COLO829 (cell line): ENCODE results near the gene ENPP6.

Source experiments
- DNase-seq: peaks from one replicate; pipeline ENCODE4 v3.0.0; 2012; ENCODE audit warnings: low spot score

The ENPP6 gene

DNA sequence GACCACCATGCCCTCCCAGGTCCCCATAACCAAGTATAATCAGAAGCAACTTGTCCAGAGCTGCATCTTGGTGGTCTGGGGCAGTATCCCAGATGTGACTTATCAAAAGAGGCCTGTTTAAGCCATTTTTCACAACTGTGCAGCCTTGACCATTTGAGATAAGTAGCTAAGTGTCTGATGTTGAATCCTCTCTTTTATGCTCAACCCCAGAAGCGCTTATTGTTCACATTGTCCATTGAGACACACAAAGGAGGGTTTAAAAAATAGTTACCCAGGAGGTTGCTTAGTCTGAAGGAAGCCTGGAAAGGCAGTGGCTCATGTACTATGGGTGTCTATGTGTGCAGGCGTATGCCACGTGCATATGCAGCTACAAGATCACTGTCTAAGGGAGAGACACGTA, 27.0 kb downstream of the ENPP6 start:
- DNase-seq: no peak

GRCh38 chr4:184189966-184190365, 27.7 kb downstream of the ENPP6 start:
- DNase-seq: no peak

DNA sequence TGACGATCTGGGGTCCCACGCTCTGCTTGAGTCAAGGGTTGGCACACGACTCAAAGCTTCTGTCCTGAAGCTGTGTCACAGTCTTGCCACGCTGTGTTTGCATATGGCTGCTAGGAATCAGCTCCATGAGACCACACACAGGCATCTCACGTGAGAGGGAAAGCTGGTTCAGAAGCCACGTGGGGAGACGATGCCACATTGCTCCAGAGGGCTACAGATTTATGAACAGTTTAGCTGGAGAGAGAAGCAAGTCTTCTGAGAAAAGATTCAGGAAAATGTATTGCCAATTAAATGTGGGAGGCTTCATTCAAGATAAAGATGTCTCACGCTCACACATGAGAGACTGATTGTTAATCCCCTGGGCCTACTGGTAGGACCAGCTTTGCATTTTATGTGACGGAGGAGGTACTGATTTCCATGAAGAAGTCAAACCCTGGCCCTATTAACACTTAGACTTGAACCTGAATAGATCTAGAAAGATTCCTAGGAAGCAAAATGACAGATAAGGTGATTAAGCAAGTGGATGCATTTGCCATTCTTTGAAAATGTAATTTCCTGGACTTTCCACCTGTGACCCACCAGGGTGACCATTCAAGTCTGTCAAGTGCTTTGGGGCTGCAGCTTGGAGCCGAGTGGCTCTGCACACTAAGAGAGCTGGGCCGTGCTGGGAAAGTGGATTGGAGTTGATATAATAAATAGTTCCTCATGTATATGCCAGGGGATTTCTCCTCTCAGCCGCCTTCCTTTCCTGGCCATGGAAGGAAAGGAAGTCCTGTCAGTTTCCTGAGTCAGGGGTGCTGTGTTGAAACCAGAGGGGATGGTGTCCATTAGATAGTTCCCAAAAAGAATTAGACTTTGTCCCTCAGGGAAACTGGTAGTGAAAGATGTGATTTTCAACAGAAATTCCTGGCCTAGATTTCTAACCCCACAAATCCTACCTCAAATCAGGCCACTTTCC, 29.0 kb downstream of the ENPP6 start:
- DNase-seq: no peak

DNA sequence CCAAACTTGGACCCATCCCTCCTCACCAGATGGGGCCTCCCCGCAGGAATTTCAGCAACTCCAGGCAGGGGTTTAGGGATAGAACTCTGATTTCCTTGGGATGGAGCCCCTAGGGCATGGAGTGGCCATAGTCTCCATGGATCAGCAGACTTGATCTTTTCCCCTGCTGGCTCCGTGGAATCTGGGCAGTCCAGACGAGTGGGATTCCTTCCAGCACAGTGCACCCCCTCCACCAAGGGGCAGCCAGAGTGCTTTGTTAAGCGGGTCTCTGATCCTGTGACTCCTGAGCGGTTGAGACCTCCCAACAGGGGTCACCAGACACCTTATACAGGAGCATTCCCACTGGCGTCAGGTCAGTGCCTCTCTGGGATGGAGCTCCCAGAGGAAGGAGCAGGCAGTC, 40.4 kb downstream of the ENPP6 start:
- DNase-seq: no peak

DNA sequence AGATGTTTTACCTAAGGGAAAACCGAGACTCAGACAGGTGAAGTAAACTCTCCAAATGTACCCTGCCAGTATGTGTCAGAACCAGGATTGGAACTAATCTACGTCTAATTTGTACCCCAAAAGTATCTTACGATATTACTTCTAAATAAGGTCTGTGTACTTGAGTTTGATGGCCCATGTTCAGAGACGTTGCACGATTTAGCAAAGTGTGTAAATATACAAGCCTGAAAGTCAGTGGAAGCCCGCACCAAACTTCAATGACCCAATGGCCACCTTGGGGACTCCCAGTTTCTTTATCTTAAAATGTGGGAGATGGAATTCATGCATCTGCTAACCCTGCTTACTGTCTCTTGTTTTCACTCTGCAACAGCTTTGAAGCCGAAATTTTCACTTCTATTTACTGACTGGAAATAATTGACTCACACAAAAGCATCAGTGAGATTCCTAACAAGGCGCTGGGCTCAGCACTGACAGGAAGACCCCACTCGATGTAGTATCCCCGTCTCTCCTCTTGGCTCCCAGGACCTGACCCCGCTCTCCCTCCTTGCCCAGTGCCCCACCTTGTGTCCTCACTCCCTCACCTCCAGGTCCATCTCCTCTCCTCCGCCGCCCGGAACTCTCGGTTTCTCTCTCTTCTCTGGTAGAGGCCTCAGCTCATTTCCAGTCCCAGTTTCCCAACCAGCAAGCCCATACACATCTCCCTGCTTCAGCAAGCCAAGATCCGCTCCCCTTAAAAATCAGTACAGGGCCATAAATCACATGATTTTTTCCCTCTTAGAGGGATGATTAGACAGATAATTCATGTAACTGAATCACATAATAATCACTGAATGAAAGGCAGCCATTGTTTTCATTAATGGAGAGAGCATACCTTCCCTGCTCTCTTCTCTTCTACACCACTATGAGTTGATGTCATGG, 42.8 kb downstream of the ENPP6 start:
- DNase-seq: peak; percentile 67

DNA sequence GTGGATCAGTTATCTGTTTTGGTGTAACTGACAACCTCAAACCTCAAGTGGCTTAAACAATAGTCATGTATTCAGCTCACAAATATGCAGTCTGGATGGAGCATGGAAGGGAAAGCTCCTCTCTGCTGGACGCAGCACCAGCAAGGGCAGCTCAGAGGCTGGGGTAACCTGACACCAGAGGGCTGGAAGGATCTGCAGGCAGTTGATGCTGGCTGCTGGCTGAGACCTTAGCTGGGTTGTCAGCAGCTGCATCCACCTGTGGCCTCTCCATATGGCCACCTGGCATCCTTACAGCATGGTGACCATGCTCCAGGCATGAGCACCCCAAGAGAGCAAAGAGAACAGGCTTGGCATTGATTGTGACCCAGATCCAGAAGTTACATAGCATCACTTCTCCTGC, 46.7 kb downstream of the ENPP6 start:
- no peak for DNase-seq

DNA sequence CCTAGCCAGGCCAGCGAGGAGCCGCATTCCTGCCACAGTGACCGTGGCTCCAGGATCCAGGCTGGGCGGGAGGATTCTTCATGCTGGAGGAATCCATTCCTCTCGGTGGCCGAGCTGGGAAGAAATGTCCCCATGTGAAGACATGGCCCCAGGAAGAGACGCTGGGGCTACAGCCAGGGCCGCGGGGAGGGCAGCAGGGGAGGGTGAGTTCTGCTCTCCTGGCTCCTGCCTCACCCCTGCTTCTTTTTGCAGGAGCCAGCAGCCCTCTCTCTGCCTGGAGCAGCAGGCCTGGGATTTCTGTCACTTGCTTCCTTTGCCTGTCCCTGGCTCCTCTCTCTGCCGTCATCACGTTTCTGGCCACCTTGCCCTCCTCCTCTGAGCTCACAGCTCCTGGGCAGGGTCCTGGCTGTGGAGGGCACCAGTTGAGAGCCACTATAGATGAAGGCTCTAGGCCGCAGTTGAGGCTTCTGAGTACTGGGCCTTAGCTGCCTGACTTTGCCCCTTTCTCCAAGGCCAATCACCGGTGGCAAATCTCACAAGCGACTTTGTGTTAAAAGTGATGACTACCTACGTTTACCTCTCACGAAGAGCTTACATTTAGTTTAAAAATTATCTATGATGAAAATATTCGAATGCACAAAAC, 48.3 kb downstream of the ENPP6 start:
- no peak for DNase-seq

GRCh38 chr4:184168406-184169019, 49.2 kb downstream of the ENPP6 start:
- peak; percentile 64 for DNase-seq

- DNase-seq: no peak
These were observed 50.1 kb downstream of the ENPP6 start for GRCh38 chr4:184167576-184167975.

DNA sequence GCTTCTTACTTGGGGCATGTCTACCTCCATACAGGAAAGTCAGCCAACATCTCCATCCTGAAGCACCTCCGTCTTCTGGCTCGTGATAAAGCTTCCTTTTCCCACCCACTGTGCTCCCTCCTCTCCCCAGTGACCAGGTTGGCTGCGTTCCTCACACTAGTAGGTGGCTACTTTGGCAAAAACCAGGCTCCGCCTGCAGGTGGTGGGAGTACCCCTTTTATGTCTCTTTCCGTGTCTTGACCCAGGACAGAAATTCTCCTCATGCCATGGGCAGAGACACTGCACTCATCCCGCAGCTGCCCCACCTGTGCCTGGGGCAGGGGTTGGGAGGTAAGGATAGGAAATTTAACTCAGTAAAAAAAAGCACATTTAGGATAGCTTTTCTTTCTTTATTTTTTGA, 50.9 kb downstream of the ENPP6 start:
- DNase-seq: no peak

GRCh38 chr4:184165291-184165690, 52.4 kb downstream of the ENPP6 start:
- DNase-seq: no peak

GRCh38 chr4:184163813-184164212, 53.9 kb downstream of the ENPP6 start:
- peak; percentile 62 for DNase-seq

- DNase-seq: no peak
These were observed 55.1 kb downstream of the ENPP6 start for GRCh38 chr4:184162596-184162995.

GRCh38 chr4:184157322-184157721, 60.4 kb downstream of the ENPP6 start:
- no peak for DNase-seq

GRCh38 chr4:184156163-184156920, 61.3 kb downstream of the ENPP6 start:
- DNase-seq: no peak

DNA sequence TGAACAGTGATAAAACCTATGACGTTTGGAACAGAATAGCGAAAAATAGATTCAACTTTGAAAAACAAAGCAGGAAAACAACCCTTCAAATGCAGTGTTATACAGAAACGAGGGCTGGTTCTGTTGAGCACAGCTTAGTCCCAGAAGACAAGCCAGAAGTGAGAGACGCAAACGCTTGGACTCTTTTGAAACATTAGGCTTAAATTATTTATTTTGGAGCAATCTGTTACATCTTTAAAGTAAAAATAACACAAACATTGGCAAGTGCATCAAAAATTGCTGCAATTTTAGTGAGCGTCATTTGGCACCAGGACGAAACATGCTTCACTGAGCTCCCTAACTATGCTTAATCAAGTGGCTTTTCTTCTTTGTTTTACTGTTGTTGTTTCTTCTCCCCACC, 63.5 kb downstream of the ENPP6 start:
- no peak for DNase-seq

GRCh38 chr4:184153781-184154180, 63.9 kb downstream of the ENPP6 start:
- DNase-seq: no peak

- no peak for DNase-seq
These were observed 65.6 kb downstream of the ENPP6 start for GRCh38 chr4:184151988-184152485.

GRCh38 chr4:184150102-184150839, 67.4 kb downstream of the ENPP6 start:
- DNase-seq: no peak
